Activated CD4-positive, alpha-beta T cell treated with anti-CD3 and anti-CD28 coated beads, Interleukin-2, amount 50 U/mL, for 48 hours (primary cell): ENCODE results near the gene CD79A.
A peak's percentile ranks its signal among the peaks of the same experiment; 100 is the strongest.

Source experiments
- DNase-seq, 2 experiments: peaks; one replicate each; pipeline ENCODE4 v3.0.0-alpha.2; 2020

Gene CD79A

GRCh38 chr19:41920882-41921576 lies 44.0 kb downstream of the CD79A start:
- DNase-seq = no peak

GRCh38 chr19:41921577-41922576 lies 44.8 kb downstream of the CD79A start:
- no peak for DNase-seq

- DNase-seq = no peak
Measured at GRCh38 chr19:41922585-41922984, 45.5 kb downstream of the CD79A start.

GRCh38 chr19:41923045-41923788 lies 46.1 kb downstream of the CD79A start:
- no peak for DNase-seq

- no peak for DNase-seq
Measured at GRCh38 chr19:41924151-41925145, 47.4 kb downstream of the CD79A start.

GRCh38 chr19:41925208-41926003 lies 48.3 kb downstream of the CD79A start:
- DNase-seq = no peak

GRCh38 chr19:41926028-41926762 lies 49.1 kb downstream of the CD79A start:
- no peak for DNase-seq

- DNase-seq = no peak
Measured at GRCh38 chr19:41926763-41927496, 49.9 kb downstream of the CD79A start.

- DNase-seq = peak in 1 of 2 experiments; percentile 39
Measured at GRCh38 chr19:41927497-41928192, 50.6 kb downstream of the CD79A start.

GRCh38 chr19:41928221-41928683 lies 51.2 kb downstream of the CD79A start, which contains the start of gene ERFL:
ERFL (minus strand) TSS chr19:41928449; CDS start chr19:41912919, 15,530 bp downstream.
- peak in 1 of 2 experiments; percentile 45 for DNase-seq

- DNase-seq = peak in 1 of 2 experiments; percentile 50
Measured at GRCh38 chr19:41928754-41929535, 51.9 kb downstream of the CD79A start.

GRCh38 chr19:41929536-41930071 lies 52.5 kb downstream of the CD79A start:
- DNase-seq = no peak

GRCh38 chr19:41930322-41930722 lies 53.2 kb downstream of the CD79A start:
- DNase-seq = no peak
